IPS-20b (cell line): ENCODE results near the gene ASPSCR1.

Source experiments
- H3K27ac ChIP-seq: one replicate; pipeline ENCODE4 v1.5.1; 2013; ENCODE audit warnings: low read length
- H3K27me3 ChIP-seq: 2 replicates; pipeline ENCODE4 v1.6.1; 2013; ENCODE audit warnings: mild to moderate bottlenecking, low read length, inconsistent platforms; ENCODE audit not compliant: insufficient read depth
- H3K36me3 ChIP-seq: 2 replicates; pipeline ENCODE4 v1.6.1; 2013; ENCODE audit warnings: low read depth, mild to moderate bottlenecking, inconsistent platforms, low read length, moderate library complexity; ENCODE audit not compliant: insufficient read depth
- H3K4me1 ChIP-seq: 2 replicates; pipeline ENCODE4 v1.6.1; 2013; ENCODE audit warnings: mild to moderate bottlenecking, control low read depth, inconsistent platforms, low read length, moderate library complexity; ENCODE audit not compliant: insufficient read depth
- H3K4me3 ChIP-seq: 2 replicates; pipeline ENCODE4 v1.5.1; 2013; ENCODE audit warnings: mild to moderate bottlenecking, low read length, inconsistent platforms
- H3K9ac ChIP-seq: 2 replicates; pipeline ENCODE4 v1.6.1; 2013; ENCODE audit warnings: low read depth, mild to moderate bottlenecking, inconsistent platforms, low read length, moderate library complexity
- H3K9me3 ChIP-seq: 2 replicates; pipeline ENCODE4 v1.6.1; 2013; ENCODE audit warnings: mild to moderate bottlenecking, low read depth, low read length, inconsistent platforms; ENCODE audit not compliant: insufficient read depth

ASPSCR1 gene

DNA sequence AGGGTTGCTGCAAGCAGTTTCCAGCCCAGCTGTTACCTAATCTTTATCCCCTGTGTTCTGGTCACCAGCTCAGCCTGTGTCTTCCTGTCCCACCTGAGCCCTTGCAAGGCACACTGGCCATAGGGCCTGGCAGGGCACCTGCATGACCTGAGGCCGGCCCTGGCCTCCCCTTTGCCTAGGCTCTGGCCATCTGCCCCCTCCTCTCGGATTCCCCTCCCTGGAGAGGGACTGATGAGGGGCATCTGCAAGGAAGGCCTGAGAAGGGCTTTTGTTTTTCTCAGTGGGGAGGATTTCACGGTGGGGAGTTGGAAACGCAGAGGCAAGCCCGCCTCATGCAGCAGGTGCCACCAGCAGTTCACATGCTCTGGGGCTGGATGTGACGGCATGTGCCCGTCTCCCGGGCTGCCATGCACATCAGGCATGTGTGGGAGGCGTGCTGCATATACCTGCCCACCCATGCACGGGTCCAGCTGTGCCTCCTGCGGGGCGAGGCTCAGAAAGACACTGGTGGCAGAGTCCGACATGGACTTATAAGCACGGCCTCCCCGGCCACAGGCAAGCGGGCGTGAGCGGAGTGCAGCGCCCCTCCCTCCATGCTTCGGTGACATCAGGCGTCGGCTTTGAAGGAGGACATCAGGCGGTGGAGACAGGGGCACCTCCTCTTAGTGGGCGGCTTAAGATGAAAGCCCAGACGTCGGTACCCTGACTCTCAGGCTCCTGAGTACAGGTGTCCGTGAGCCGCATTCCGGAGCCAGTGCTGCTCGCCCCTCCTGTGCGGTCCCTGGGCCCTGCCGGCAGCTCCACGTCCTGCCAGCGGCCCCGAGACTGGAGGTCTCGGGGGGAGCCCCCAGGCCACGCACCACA lies 16.5 kb downstream of the ASPSCR1 start:
- Histone ChIP-seq H3K4me3 (no peak overlapping the region), H3K27me3 (no peaks in the 10 kb centered on the region), H3K4me1 (peaks cover 5% of the 10 kb centered on the region; the same call in 1 of the 2 replicates), H3K9ac (no peak overlapping the region), H3K27ac (no peak overlapping the region), H3K9me3 (no peaks in the 10 kb centered on the region), H3K36me3 (peaks cover 3% of the 10 kb centered on the region; the same call in 1 of the 2 replicates)

DNA sequence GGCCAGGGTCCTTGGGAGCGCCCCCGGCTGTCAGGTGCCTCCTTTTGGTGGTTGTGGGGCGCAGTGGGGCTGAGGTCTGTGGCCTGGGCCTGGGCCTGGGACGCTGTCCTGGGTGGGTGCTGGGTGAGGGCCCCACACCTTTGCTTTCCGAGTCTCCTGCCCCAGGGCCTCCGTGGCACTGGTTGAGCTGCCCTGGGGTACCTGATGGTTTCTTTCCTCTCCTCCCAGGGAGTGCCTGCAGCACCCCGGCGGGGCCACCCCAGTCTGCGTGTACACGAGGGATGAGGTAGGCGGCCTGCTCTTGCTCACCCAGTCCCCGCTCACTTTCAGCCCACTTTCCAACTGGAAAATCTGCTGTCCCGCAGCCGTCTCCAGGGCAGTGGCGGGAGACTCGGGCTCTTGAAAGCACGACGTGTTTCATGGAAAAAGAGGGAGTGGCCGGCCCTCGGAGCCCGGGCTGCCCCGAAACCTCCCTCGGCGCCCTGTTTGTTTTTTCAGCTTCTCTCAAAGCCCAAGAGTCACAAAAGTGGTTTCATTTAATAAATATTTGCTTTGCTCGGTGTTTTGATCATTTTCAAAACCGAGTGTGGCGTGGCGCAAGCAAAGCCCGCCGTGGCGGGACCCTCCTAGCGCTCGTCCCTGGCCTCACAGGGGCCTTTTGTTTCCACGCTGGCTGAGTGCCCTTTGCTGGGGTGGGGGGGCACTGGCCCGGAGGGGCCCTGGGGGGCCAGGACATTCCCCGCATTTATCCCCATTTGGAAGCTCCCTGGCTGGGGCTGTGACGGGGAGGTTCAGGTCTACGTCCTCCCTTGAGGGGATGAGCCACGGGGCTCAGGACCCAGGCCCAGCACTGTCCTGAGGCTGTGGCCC lies 17.4 kb downstream of the ASPSCR1 start:
- Histone ChIP-seq H3K9me3 (no peaks in the 10 kb centered on the region), H3K27me3 (no peaks in the 10 kb centered on the region), H3K9ac (no peak overlapping the region), H3K4me1 (peaks cover 5% of the 10 kb centered on the region; the same call in 1 of the 2 replicates), H3K27ac (no peak overlapping the region), H3K36me3 (peaks cover 3% of the 10 kb centered on the region; the same call in 1 of the 2 replicates), H3K4me3 (no peak overlapping the region)

DNA sequence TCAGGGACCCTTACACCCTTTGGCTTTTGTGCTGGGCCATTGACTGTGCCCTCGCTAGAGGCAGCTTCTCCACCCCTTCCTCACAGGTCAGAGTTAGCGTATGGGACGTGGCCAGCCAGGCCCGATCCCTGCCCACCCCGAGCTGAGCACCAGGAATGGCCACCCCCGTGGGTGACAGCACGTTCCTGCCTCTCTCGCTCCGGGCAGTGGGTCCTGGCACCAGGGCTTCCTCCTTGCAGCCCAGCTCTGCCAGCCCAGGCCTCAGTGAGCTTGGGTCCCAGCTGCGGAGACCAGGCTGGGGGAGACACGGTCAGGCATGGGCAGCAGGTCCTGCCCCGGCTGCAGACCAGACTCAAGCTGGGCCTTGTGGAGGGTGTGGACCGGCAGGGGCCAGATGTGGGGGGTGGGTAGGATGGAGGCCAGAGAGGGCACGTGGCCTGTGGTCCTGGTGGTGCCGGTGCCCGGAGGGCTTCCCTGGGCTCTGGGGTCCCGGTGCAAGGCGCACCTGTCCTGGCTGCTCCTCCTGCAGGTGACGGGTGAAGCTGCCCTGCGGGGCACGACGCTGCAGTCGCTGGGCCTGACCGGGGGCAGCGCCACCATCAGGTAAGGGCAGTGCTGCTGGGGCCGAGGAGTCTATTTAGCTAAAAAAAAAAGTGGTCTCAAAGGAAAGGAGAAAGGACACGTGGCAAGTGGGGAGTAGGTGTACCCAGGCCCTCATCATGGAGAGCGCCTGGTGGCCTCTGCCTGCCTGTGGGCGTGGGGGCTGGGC lies 18.2 kb downstream of the ASPSCR1 start:
- H3K27ac ChIP-seq, result no peak overlapping the region

DNA sequence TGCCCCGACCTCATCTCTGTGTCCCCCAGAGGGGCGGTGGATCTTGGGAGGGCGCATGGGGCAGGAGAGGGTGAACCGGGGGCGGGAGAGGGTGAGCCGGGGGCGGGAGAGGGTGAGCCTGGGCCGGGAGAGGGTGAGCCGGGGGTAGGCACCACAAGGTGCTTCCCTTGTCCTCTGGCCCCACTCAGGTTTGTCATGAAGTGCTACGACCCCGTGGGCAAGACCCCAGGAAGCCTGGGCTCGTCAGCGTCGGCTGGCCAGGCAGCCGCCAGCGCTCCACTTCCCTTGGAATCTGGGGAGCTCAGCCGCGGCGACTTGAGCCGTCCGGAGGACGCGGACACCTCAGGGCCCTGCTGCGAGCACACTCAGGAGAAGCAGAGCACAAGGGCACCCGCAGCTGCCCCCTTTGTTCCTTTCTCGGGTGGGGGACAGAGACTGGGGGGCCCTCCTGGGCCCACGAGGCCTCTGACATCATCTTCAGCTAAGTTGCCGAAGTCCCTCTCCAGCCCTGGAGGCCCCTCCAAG lies 18.9 kb downstream of the ASPSCR1 start:
- H3K4me3 ChIP-seq, result no peak overlapping the region
- no peak overlapping the region for H3K27ac ChIP-seq
- H3K36me3 ChIP-seq, result peaks cover 3% of the 10 kb centered on the region; the same call in 1 of the 2 replicates
- no peaks in the 10 kb centered on the region for H3K9me3 ChIP-seq
- H3K27me3 ChIP-seq, result no peaks in the 10 kb centered on the region
- H3K4me1 ChIP-seq, result peaks cover 5% of the 10 kb centered on the region; the same call in 1 of the 2 replicates
- no peak overlapping the region for H3K9ac ChIP-seq

More for the DNA sequence above, 18.2 kb downstream of the ASPSCR1 start:
- Histone ChIP-seq H3K36me3 (peaks cover 3% of the 10 kb centered on the region; the same call in 1 of the 2 replicates), H3K4me1 (peaks cover 5% of the 10 kb centered on the region; the same call in 1 of the 2 replicates), H3K27me3 (no peaks in the 10 kb centered on the region), H3K4me3 (no peak overlapping the region), H3K9me3 (no peaks in the 10 kb centered on the region), H3K9ac (no peak overlapping the region)

DNA sequence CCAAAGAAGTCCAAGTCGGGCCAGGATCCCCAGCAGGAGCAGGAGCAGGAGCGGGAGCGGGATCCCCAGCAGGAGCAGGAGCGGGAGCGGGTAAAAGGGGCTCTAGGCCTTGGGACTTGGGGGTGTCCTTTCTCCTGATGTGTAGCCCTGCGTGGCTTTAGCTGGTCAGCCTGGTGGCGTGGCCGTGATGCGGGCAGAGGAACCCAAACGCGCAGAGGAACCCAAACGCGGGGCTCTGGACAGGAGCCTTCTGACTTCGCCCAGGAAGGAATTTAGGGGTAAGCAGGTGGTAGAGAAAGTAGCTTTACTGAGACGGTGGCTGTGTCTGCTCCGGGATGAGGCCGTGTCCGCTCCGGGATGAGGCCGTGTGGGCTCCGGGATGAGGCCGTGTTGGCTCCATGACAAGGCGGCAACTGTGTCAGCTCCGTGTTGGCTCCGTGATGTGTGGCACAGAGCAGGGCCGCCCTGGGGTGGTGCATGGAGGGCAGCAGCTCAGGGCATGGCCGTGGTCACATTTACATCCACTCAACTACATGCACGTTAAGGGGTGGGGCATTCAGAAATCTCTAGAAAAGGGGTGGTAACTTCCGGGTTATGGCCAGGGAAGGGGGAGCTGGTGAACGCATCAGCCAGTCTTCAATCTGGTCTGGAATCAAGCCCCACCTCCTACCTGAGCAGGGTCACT lies 19.5 kb downstream of the ASPSCR1 start:
- Histone ChIP-seq H3K27ac (no peak overlapping the region), H3K36me3 (peaks cover 3% of the 10 kb centered on the region; the same call in 1 of the 2 replicates), H3K4me1 (peaks cover 5% of the 10 kb centered on the region; the same call in 1 of the 2 replicates), H3K9me3 (no peaks in the 10 kb centered on the region), H3K27me3 (no peaks in the 10 kb centered on the region), H3K4me3 (no peak overlapping the region), H3K9ac (no peak overlapping the region; the same call in 1 of the 2 replicates)

DNA sequence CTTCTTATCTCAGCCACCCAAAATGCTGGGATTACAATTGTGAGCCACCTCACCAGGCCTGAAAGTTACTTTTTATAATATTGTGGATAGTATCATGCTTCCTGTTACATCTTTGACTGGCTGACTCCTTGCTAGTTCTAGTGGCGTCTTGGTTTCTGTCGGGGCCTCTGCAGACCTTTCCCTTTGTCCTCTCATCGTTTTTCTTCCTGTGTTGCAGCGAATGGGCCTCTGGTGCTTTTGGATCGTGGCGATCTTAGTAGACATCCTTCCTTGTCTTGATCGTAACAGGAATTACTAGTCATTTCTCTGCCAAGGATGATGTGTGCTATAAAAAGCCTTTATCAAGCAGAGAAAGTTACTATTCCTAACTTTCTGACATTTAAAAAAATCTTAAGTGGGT lies 20.8 kb downstream of the ASPSCR1 start:
- peaks cover 3% of the 10 kb centered on the region; the same call in 1 of the 2 replicates for H3K36me3 ChIP-seq
- H3K27ac ChIP-seq, result no peak overlapping the region
- no peaks in the 10 kb centered on the region for H3K9me3 ChIP-seq
- no peaks in the 10 kb centered on the region; the same call in 1 of the 2 replicates for H3K4me1 ChIP-seq
- H3K9ac ChIP-seq, result no peak overlapping the region
- no peak overlapping the region for H3K4me3 ChIP-seq
- no peaks in the 10 kb centered on the region for H3K27me3 ChIP-seq

DNA sequence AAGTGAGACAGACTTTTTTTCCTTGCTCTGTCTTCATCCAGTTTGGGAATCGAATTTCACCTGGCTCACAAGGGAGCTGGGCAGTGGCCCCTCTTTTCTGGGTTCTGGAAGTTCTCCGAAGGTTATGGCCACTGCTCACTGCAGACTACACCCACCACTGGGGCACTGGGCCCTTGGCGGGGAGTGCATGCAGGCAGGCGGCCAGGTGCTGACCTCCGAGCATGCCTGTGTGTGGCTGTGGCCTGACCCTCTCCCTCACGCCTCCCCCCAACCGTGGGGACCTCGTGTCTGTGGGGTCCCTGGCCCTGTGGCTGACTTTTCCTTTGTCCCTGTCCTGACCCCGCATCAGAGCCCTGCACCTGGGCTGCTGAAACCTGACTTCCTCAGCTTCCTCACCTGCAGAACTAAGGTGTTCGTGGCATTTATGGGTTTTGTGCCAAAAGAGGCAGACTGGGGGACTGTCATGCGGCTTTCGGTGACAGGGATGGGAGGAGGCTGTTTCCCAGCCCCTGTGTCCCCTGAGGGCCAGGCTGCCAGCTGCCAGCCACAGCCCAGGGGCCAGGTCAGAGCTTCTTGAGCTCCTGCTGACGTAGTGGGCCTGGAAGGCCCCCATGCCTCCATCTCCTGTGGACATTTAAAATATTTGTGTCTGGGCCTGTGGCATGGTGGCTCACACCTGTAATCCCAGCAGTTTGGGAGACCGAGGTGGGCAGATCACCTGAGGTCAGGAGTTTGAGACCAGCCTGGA lies 21.4 kb downstream of the ASPSCR1 start:
- no peaks in the 10 kb centered on the region; the same call in 1 of the 2 replicates for H3K4me1 ChIP-seq
- no peak overlapping the region for H3K9ac ChIP-seq

DNA sequence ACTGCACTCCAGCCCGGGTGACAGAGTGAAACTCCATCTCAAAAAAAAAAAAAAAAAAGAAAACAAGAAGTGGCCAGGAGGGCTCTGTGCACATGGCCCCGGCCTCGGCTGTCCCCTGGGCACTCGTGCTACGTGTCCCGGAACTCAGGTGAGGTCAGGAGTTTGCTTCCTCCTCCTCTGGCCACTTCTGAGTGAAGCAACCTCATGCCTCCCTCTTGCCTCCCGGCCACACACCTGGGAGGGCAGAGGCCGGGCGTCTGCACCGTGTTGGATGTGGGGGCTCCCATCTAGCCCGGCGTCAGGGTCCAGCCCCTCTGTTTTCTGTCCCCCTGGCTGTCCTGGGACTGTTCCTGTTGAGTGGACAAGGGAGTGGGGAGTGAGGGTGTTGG lies 22.2 kb downstream of the ASPSCR1 start:
- H3K9me3 ChIP-seq, result no peaks in the 10 kb centered on the region
- H3K27me3 ChIP-seq, result no peaks in the 10 kb centered on the region
- no peak overlapping the region for H3K27ac ChIP-seq
- H3K36me3 ChIP-seq, result peaks cover 3% of the 10 kb centered on the region; the same call in 1 of the 2 replicates
- H3K4me1 ChIP-seq, result no peaks in the 10 kb centered on the region
- no peak overlapping the region for H3K9ac ChIP-seq
- no peak overlapping the region for H3K4me3 ChIP-seq

More for the DNA sequence above, 21.4 kb downstream of the ASPSCR1 start:
- Histone ChIP-seq H3K36me3 (peaks cover 3% of the 10 kb centered on the region; the same call in 1 of the 2 replicates), H3K4me3 (no peak overlapping the region), H3K9me3 (no peaks in the 10 kb centered on the region), H3K27me3 (no peaks in the 10 kb centered on the region), H3K27ac (no peak overlapping the region)

DNA sequence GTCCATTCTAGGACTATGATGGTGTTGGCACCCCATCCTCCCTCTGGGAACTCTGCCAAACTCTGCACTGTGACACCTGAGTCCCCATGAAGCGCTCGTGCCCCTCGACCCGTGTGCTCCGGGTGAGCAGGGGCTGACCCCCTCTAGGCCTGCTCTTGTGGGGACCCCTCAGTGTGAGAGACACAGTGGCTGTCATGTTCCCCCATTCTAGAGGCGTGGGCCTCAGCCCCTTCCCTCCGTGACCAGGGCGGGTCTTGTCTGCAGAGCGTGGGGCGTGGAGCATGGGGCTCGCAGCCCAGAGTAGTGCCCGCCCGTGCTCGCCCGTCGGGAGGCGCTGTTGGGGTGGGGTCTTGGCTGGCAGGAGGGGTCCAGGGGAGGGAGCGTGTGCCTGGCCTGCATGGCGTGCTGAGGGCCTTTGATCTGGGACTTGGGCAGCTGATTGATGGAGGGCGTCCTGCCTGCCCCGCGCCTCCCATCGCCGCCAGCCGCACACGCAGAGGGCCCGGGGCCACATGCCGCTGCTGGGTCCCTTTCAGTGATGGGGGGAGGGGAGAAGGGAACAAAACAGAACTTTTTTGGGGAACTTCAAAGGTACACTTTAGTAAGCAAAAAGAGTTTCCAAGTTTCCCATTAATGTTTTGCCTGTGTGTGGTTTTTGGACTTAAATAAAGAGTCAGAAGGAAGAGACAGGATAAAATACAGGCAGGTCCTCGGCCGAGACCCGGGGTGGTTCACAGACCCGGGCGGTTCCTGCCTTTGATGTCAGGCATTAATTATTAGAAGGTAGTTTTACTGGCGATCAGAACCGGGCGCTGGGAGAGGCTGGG lies 22.8 kb downstream of the ASPSCR1 start:
- no peaks in the 10 kb centered on the region for H3K9me3 ChIP-seq
- no peak overlapping the region for H3K9ac ChIP-seq
- peaks cover 3% of the 10 kb centered on the region; the same call in 1 of the 2 replicates for H3K36me3 ChIP-seq
- H3K27ac ChIP-seq, result no peak overlapping the region
- H3K27me3 ChIP-seq, result no peaks in the 10 kb centered on the region
- H3K4me3 ChIP-seq, result no peak overlapping the region
- no peaks in the 10 kb centered on the region for H3K4me1 ChIP-seq
